Lower lobe of right lung (tissue), 2 donors: ENCODE data around the gene ZFR. TPM values are rescaled to one million over a fixed set of nuclear protein-coding genes. Genes with fewer than 3 reads are reported as not detected.
A peak's percentile ranks its signal among the peaks of the same experiment; 100 is the strongest.

Source experiments
- ATAC-seq, 2 donors: fragments of 200-7000 bp; cut with Tn5 transposase; one replicate each; pipeline ENCODE4 v1.9.1; 2020 to 2022; ENCODE audit warnings: mild to moderate bottlenecking in 2 of 2, moderate library complexity in 2 of 2
- DNase-seq: peaks from one replicate; pipeline ENCODE4 v3.0.0-alpha.2; 2020
- H3K27ac ChIP-seq: fragments of 200-600 bp; one replicate; pipeline ENCODE4 v1.8.0; 2022
- H3K27me3 ChIP-seq: fragments of 200-600 bp; one replicate; pipeline ENCODE4 v1.8.0; 2022; ENCODE audit warnings: low read depth
- H3K36me3 ChIP-seq: fragments of 200-600 bp; one replicate; pipeline ENCODE4 v1.8.0; 2022; ENCODE audit warnings: mild to moderate bottlenecking
- H3K4me1 ChIP-seq: fragments of 200-600 bp; one replicate; pipeline ENCODE4 v1.8.0; 2022
- H3K4me3 ChIP-seq: fragments of 200-600 bp; one replicate; pipeline ENCODE4 v1.8.0; 2022; ENCODE audit warnings: mild to moderate bottlenecking
- H3K9me3 ChIP-seq: fragments of 200-600 bp; one replicate; pipeline ENCODE4 v1.8.0; 2022
- CTCF ChIP-seq: fragments of 200-600 bp; IDR thresholded peaks from one replicate; pipeline ENCODE4 v1.8.0; 2022; ENCODE audit warnings: antibody characterized with exemption, mild to moderate bottlenecking
- intact Hi-C: fragments of 100-400 bp; cut with DNase I; formaldehyde crosslinking; loops from one replicate; pipeline ENCODE4 v1.11.0; 2022
- total RNA-seq: library from RNA; stranded (reverse); fragmentation: NEBNext Ultra II Directional; extraction: Animal tissue kit (Norgen Biotek cat#: 25700); gene quantifications from one replicate; pipeline ENCODE4 v1.2.1, GENCODE V29; 2021
- donor health status: DM: no; HTN: yes; CAD: no; lungs with severe emphysema.

The ZFR gene
- total RNA-seq, 1 donor from 2014 or later = 53.8 TPM

DNA sequence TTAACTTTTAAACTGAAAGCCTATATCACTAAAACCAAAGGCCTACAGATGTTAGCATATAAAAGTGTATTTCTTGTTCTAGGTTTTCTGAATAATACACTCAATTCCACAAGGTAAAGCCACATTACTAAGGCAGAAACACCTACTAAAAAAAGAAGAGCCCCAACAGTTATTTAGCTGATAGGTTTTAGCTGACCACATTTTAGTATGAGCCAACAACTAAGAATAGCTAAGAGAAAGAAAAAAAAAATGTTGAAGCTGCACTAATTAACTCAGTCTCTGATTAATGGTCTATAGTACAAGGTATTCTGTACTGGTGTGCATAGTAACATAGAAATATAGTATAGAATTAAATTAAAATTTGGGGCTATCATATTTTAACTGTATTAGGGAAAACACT, 23.5 kb downstream of the ZFR start:
- Histone ChIP-seq H3K36me3 (peaks cover 17% of the 10 kb centered on the region), H3K27me3 (no peaks in the 10 kb centered on the region), H3K4me1 (peaks cover 22% of the 10 kb centered on the region), H3K4me3 (no peak overlapping the region), H3K27ac (no peak overlapping the region), H3K9me3 (no peaks in the 10 kb centered on the region)
- intact Hi-C loops = no loop called here
- no peak for ATAC-seq
- TF ChIP-seq CTCF = no peak
- DNase-seq = no peak

GRCh38 chr5:32420506-32420905, 24.0 kb downstream of the ZFR start:
- intact Hi-C loops = no loop called here
- H3K4me1 ChIP-seq = peaks cover 22% of the 10 kb centered on the region
- DNase-seq (no peak), ATAC-seq (no peak)
- no peaks in the 10 kb centered on the region for H3K27me3 ChIP-seq
- no peak overlapping the region for H3K27ac ChIP-seq
- no peaks in the 10 kb centered on the region for H3K9me3 ChIP-seq
- H3K4me3 ChIP-seq = no peak overlapping the region
- TF ChIP-seq CTCF = no peak
- peaks cover 23% of the 10 kb centered on the region for H3K36me3 ChIP-seq

- no peak overlapping the region for H3K4me3 ChIP-seq
- no peak for TF ChIP-seq CTCF
- no peak for DNase-seq
- no peaks in the 10 kb centered on the region for H3K27me3 ChIP-seq
- intact Hi-C loops = no loop called here
- no peak overlapping the region for H3K27ac ChIP-seq
- peaks cover 21% of the 10 kb centered on the region for H3K4me1 ChIP-seq
- peaks cover 27% of the 10 kb centered on the region for H3K36me3 ChIP-seq
- peak in 1 of 2 donors; percentile 25 for ATAC-seq
- H3K9me3 ChIP-seq = no peaks in the 10 kb centered on the region
Measured at GRCh38 chr5:32419791-32420190, 24.7 kb downstream of the ZFR start.

DNA sequence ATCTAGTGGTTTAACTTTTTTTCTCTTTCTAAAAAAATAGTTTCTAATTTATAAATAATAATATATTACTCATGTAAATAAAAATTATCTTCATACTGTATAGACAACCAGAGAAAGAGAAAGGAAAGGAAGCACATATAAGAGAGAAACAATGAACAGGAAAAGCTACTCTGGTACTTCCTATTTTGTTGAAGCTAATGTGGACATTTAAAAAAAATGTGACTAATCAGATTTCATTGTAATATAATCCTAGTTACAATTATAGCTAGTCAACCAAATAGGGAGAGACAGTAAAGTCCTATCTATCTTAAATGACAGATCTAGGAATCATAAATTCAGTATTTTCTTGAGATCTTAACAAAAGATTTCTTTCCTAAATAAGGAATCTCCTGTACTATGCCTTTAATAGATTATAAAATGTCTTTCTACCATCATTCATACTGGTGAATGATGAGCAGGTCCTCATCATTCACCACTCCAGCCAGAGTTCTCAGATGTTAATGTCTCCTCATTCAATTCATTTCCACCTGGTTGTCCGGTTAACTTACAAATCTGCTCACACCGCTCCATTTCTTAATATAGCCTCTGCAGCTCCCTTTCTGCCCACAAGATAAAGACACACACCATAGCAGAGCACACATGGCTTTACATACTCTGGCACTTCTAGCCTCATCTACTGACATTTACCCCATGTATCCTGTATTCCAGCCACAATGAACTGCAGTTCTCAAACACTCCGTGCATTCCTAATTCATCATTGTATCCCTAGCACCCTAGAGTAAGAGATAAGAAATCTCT, 30.9 kb downstream of the ZFR start:
- H3K9me3 ChIP-seq = no peaks in the 10 kb centered on the region
- TF ChIP-seq CTCF = no peak
- H3K36me3 ChIP-seq = peaks cover 81% of the 10 kb centered on the region
- no peak overlapping the region for H3K4me3 ChIP-seq
- peaks cover 7% of the 10 kb centered on the region for H3K4me1 ChIP-seq
- intact Hi-C loops = no loop called here
- DNase-seq (no peak), ATAC-seq (no peak)
- H3K27me3 ChIP-seq = no peaks in the 10 kb centered on the region
- H3K27ac ChIP-seq = no peak overlapping the region

GRCh38 chr5:32410630-32411029, 33.9 kb downstream of the ZFR start:
- H3K27me3 ChIP-seq = no peaks in the 10 kb centered on the region
- no peaks in the 10 kb centered on the region for H3K9me3 ChIP-seq
- no peak overlapping the region for H3K4me3 ChIP-seq
- no peak overlapping the region for H3K27ac ChIP-seq
- ATAC-seq = no peak
- H3K36me3 ChIP-seq = peaks cover 92% of the 10 kb centered on the region
- intact Hi-C loops = no loop called here
- no peak for DNase-seq
- peaks cover 7% of the 10 kb centered on the region for H3K4me1 ChIP-seq
- no peak for TF ChIP-seq CTCF
